IMR-90 (cell line): ENCODE data around the gene PRICKLE2. TPM values are rescaled to one million over a fixed set of nuclear protein-coding genes. Genes with fewer than 3 reads are reported as not detected.

Experiments
- ATAC-seq: fragments of 200-7000 bp; cut with Tn5 transposase; 2 replicates; pipeline ENCODE4 v1.9.1; 2020; ENCODE audit warnings: low read depth, mild to moderate bottlenecking, moderate library complexity
- BruUV-seq: library from RNA; stranded (reverse); fragments of 400-500 nt; replicated peaks from 2 replicates; lab custom pipeline; 2021; lab: Mats Ljungman, UMichigan
- CTCF ChIA-PET: fragments of 300-600 bp; formaldehyde crosslinking; extraction: SDS; loops from one replicate; lab custom pipeline; 2021; ENCODE audit warnings: antibody characterized with exemption; lab: Yijun Ruan, JAX
- POLR2A ChIA-PET: fragments of 300-600 bp; sonication (Branson Sonifier 250); formaldehyde crosslinking; loops from one replicate; lab custom pipeline; 2022; ENCODE audit warnings: antibody characterized with exemption; ENCODE audit not compliant: unreplicated experiment; lab: Charles Lee
- DNase-seq: peaks from one replicate; pipeline ENCODE4 v3.0.0; 2013
- H2AFZ ChIP-seq: replicated peaks from 2 replicates; pipeline ENCODE3; 2013; ENCODE audit warnings: low read length, mild to moderate bottlenecking; ENCODE audit not compliant: poor library complexity
- H2AK5ac ChIP-seq: 2 replicates; pipeline ENCODE4 v1.6.1; 2013; ENCODE audit warnings: low read depth, low read length, inconsistent platforms
- H2AK9ac ChIP-seq: replicated peaks from 2 replicates; pipeline ENCODE3; 2013; ENCODE audit warnings: mild to moderate bottlenecking, low read depth, low read length, moderate library complexity; ENCODE audit not compliant: poor library complexity
- H2BK120ac ChIP-seq: 2 replicates; pipeline ENCODE4 v1.6.1; 2013; ENCODE audit warnings: low read depth, low read length, inconsistent platforms
- H2BK15ac ChIP-seq: 3 replicates; pipeline ENCODE4 v1.6.1; 2013; ENCODE audit warnings: low read depth, low read length, inconsistent platforms
- H2BK20ac ChIP-seq: 2 replicates; pipeline ENCODE4 v1.6.1; 2013; ENCODE audit warnings: low read depth, mild to moderate bottlenecking, inconsistent platforms, low read length, moderate library complexity
- H2BK5ac ChIP-seq: 2 replicates; pipeline ENCODE4 v1.6.1; 2013; ENCODE audit warnings: mild to moderate bottlenecking, low read depth, low read length, inconsistent platforms; ENCODE audit not compliant: poor library complexity, severe bottlenecking
- H3K14ac ChIP-seq: replicated peaks from 2 replicates; pipeline ENCODE4 v1.6.1; 2013; ENCODE audit warnings: low read depth, low read length, inconsistent platforms
- H3K18ac ChIP-seq: 2 replicates; pipeline ENCODE4 v1.6.1; 2013; ENCODE audit warnings: low read depth, low read length, control low read depth
- H3K23ac ChIP-seq: 2 replicates; pipeline ENCODE4 v1.6.1; 2013; ENCODE audit warnings: low read depth, low read length, inconsistent platforms
- H3K27ac ChIP-seq: 2 replicates; pipeline ENCODE4 v1.5.1; 2013; ENCODE audit warnings: mild to moderate bottlenecking, control low read depth, low read length; ENCODE audit not compliant: insufficient read depth
- H3K27me3 ChIP-seq: 2 replicates; pipeline ENCODE4 v1.6.1; 2013; ENCODE audit warnings: low read length; ENCODE audit not compliant: control insufficient read depth, insufficient read depth
- H3K36me3 ChIP-seq: 2 replicates; pipeline ENCODE4 v1.6.1; 2013; ENCODE audit warnings: low read length, mixed read lengths; ENCODE audit not compliant: control insufficient read depth, insufficient read depth
- H3K4ac ChIP-seq: 2 replicates; pipeline ENCODE4 v1.6.1; 2013; ENCODE audit warnings: low read depth, low read length, inconsistent platforms
- H3K4me1 ChIP-seq: 2 replicates; pipeline ENCODE4 v1.6.1; 2013; ENCODE audit warnings: low read length, mixed read lengths; ENCODE audit not compliant: control insufficient read depth, insufficient read depth
- H3K4me2 ChIP-seq: 2 replicates; pipeline ENCODE4 v1.6.1; 2013; ENCODE audit warnings: low read depth, mild to moderate bottlenecking, control low read depth, low read length, moderate library complexity
- H3K4me3 ChIP-seq: 2 replicates; pipeline ENCODE4 v1.5.1; 2013; ENCODE audit warnings: low read depth, mild to moderate bottlenecking, control low read depth, low read length, moderate library complexity; ENCODE audit not compliant: insufficient read depth
- H3K56ac ChIP-seq: 2 replicates; pipeline ENCODE4 v1.6.1; 2013; ENCODE audit warnings: low read length, inconsistent platforms; ENCODE audit not compliant: insufficient read depth; ENCODE audit errors: extremely low read depth
- H3K79me1 ChIP-seq, 2 experiments: 2 replicates each; pipeline ENCODE4 v1.6.1; 2013; ENCODE audit warnings: low read length in 2 of 2, inconsistent platforms in 1 of 2, low read depth in 1 of 2
- H3K9ac ChIP-seq: 2 replicates; pipeline ENCODE4 v1.6.1; 2013; ENCODE audit warnings: low read depth, low read length, control low read depth
- H3K9me1 ChIP-seq: 2 replicates; pipeline ENCODE4 v1.6.1; 2013; ENCODE audit warnings: low read length, inconsistent platforms; ENCODE audit not compliant: insufficient read depth
- H3K9me3 ChIP-seq: 2 replicates; pipeline ENCODE4 v1.6.1; 2013; ENCODE audit warnings: low read length; ENCODE audit not compliant: control insufficient read depth, insufficient read depth
- H4K20me1 ChIP-seq: 2 replicates; pipeline ENCODE4 v1.6.1; 2013; ENCODE audit warnings: low read length, inconsistent platforms; ENCODE audit not compliant: insufficient read depth
- H4K5ac ChIP-seq: 2 replicates; pipeline ENCODE4 v1.6.1; 2013; ENCODE audit warnings: mild to moderate bottlenecking, low read depth, low read length, control low read depth
- H4K8ac ChIP-seq, 2 experiments: 2 replicates each; pipeline ENCODE4 v1.6.1; 2013; ENCODE audit warnings: low read depth in 2 of 2, low read length in 2 of 2, control low read depth in 1 of 2, inconsistent platforms in 1 of 2
- H4K91ac ChIP-seq: 2 replicates; pipeline ENCODE4 v1.6.1; 2013; ENCODE audit warnings: low read depth, low read length, inconsistent platforms; ENCODE audit not compliant: insufficient read depth
- BHLHE40 ChIP-seq: fragments of 150-350 bp; IDR thresholded peaks from 2 replicates; pipeline ENCODE4 v1.6.1; 2016; ENCODE audit warnings: mild to moderate bottlenecking, low read depth, low read length
- CHD1 ChIP-seq: IDR thresholded peaks from 2 replicates; pipeline ENCODE4 v1.6.1; 2012; ENCODE audit warnings: low read depth, low read length, improper control_type of control experiment
- FOS ChIP-seq: fragments of 150-350 bp; IDR thresholded peaks from 2 replicates; pipeline ENCODE4 v1.6.1; 2016; ENCODE audit warnings: low read depth, low read length
- MAFK ChIP-seq: IDR thresholded peaks from 2 replicates; pipeline ENCODE4 v1.6.1; 2012; ENCODE audit warnings: low read depth, low read length, improper control_type of control experiment
- MXI1 ChIP-seq: IDR thresholded peaks from 2 replicates; pipeline ENCODE4 v1.6.1; 2012; ENCODE audit warnings: low read depth, mild to moderate bottlenecking, low read length, moderate library complexity, borderline replicate concordance
- NFE2L2 ChIP-seq: fragments of 150-350 bp; IDR thresholded peaks from 2 replicates; pipeline ENCODE4 v1.6.1; 2016; ENCODE audit warnings: low read depth, mild to moderate bottlenecking, low read length
- POLR2A ChIP-seq: IDR thresholded peaks from 2 replicates; pipeline ENCODE4 v1.6.1; 2012; ENCODE audit warnings: mild to moderate bottlenecking, low read depth, low read length
- RAD21 ChIP-seq: IDR thresholded peaks from 2 replicates; pipeline ENCODE4 v1.6.1; 2012; ENCODE audit warnings: low read length, improper control_type of control experiment
- RFX5 ChIP-seq: IDR thresholded peaks from 2 replicates; pipeline ENCODE4 v1.8.0; 2012; ENCODE audit warnings: low read depth, mild to moderate bottlenecking, low read length, moderate library complexity
- SMC3 ChIP-seq: fragments of 150-350 bp; IDR thresholded peaks from 2 replicates; pipeline ENCODE4 v1.6.1; 2016; ENCODE audit warnings: low read depth, mild to moderate bottlenecking, antibody characterized with exemption, low read length, moderate library complexity
- WGBS, 2 experiments: methylation state at CpG; one replicate each; pipeline versions ENCODE4 v1.1.5 to v1.1.7; 2013; ENCODE audit warnings: missing lambda C conversion rate in 2 of 2; ENCODE audit not compliant: insufficient read length in 1 of 2; ENCODE audit errors: extremely low coverage in 2 of 2; 5-methylcytosine and 5-hydroxymethylcytosine counted together
- dilution Hi-C: fragments of 300-500 bp; cut with HindIII; formaldehyde crosslinking; loops from one replicate; pipeline ENCODE4 v1.14.3; 2018; ENCODE audit warnings: low sequenced_read_pairs; ENCODE audit not compliant: unreplicated experiment
- in situ Hi-C: fragments of 300-500 bp; cut with MboI; formaldehyde crosslinking; loops from 3 replicates; pipeline ENCODE4 v1.14.3; 2019; ENCODE audit warnings: low sequenced_read_pairs, inconsistent platforms, mixed read lengths
- intact Hi-C: fragments of 100-400 bp; cut with micrococcal nuclease; formaldehyde crosslinking; loops from 2 replicates; pipeline ENCODE4 v1.10.0; 2022
- polyA plus RNA-seq, 3 experiments: library from polyadenylated mRNA; depleted of rRNA; stranded (reverse); fragments of >200 nt; gene quantifications; 2 replicates each; pipeline ENCODE4 v1.2.3, GENCODE V29; 2012; ENCODE audit warnings: low replicate concordance in 1 of 3
- total RNA-seq: library from RNA; depleted of rRNA; stranded (reverse); fragments of >200 nt; gene quantifications from 2 replicates; pipeline ENCODE4 v1.2.3, GENCODE V29; 2012
- TF ChIP-seq, protein P1 (sequence below): conservative IDR thresholded peaks from 2 replicates; pipeline ENCODE4 v1.5.1; 2012; ENCODE audit warnings: mild to moderate bottlenecking, low read depth, low read length, improper control_type of control experiment

Gene PRICKLE2
- total and polyA plus RNA-seq, 2 of the 4 experiments (the other 2 are of a cell fraction), result 4.1 to 14.2 TPM

DNA sequence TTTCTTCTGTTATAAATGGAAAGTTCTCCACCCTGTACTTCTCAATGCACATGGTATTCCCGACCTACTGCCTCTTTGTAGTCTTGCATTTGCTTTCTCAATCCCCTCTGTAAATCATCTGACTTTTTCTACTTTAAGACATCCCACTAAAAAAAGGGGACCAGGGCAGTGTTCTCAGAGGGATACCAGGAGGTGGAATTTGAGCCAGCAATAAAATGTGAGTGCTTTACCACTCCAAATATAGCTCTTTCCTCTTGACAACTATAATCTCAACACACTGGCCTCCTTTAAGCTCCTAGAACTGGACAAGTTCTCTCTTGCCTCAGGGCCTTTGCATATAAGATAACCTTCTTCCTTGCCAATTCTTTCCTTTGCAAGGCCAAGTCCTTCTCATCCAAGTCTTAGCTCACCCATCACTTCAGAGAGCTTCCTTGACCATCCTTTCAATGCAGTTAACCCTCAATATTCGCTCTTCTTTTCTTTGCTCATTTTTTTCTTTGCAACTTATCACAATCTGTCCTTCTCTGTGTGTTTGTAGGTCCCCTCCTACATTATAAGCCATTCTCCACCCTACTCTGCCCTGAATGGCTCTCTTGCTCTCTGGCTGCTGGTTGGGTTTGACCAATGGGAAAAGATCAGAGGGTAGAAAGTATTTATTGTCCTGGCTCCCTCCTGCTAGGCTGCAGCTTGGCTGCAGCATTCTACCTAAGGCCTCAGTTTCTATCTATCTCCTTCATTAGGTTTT is 93.4 kb downstream of the PRICKLE2 start:
- H3K23ac ChIP-seq, result no peak overlapping the region

More for the DNA sequence above, 93.4 kb downstream of the PRICKLE2 start:
- Histone ChIP-seq H3K27ac (no peak overlapping the region), H3K4me2 (no peak overlapping the region), H2AK9ac (no peak overlapping the region), H3K14ac (no peak overlapping the region; the same call in 1 of the 2 replicates), H2AK5ac (no peak overlapping the region), H3K18ac (no peak overlapping the region), H2BK5ac (no peak overlapping the region), H2BK20ac (no peak overlapping the region), H3K27me3 (no peaks in the 10 kb centered on the region), H3K4me3 (no peak overlapping the region), H3K9me1 (peaks cover 8% of the 10 kb centered on the region; the same call in 1 of the 2 replicates), H4K5ac (no peak overlapping the region), H3K56ac (no peak overlapping the region), H3K4me1 (no peaks in the 10 kb centered on the region), H2BK120ac (no peak overlapping the region), H2AFZ (no peak overlapping the region), H3K4ac (no peak overlapping the region), H3K79me1 (peaks cover 35 to 47% of the 10 kb centered on the region in 2 experiments), H4K91ac (no peak overlapping the region), H4K20me1 (peaks cover 10% of the 10 kb centered on the region), H4K8ac (no peak overlapping the region), H2BK15ac (no peak overlapping the region), H3K9me3 (no peaks in the 10 kb centered on the region), H3K36me3 (peaks cover 20% of the 10 kb centered on the region), H3K9ac (no peak overlapping the region)
- POLR2A ChIA-PET, result no interaction called here
- intact Hi-C loops (no loop called here), dilution Hi-C loops (no loop called here), in situ Hi-C loops (no loop called here)
- WGBS, 2 experiments, result no CpG with 5 or more reads among the region's 2 CpGs
- no TSS peak for BruUV-seq
- CTCF ChIA-PET, result no interaction called here
- TF ChIP-seq RFX5, result no peak
- no peak for TF ChIP-seq FOS
- no peak for TF ChIP-seq MAFK
- TF ChIP-seq POLR2A, result no peak
- TF ChIP-seq CHD1, result no peak
- no peak for TF ChIP-seq SMC3
- TF ChIP-seq MXI1, result no peak
- TF ChIP-seq NFE2L2, result no peak
- no peak for TF ChIP-seq BHLHE40
- TF ChIP-seq, protein P1, sequence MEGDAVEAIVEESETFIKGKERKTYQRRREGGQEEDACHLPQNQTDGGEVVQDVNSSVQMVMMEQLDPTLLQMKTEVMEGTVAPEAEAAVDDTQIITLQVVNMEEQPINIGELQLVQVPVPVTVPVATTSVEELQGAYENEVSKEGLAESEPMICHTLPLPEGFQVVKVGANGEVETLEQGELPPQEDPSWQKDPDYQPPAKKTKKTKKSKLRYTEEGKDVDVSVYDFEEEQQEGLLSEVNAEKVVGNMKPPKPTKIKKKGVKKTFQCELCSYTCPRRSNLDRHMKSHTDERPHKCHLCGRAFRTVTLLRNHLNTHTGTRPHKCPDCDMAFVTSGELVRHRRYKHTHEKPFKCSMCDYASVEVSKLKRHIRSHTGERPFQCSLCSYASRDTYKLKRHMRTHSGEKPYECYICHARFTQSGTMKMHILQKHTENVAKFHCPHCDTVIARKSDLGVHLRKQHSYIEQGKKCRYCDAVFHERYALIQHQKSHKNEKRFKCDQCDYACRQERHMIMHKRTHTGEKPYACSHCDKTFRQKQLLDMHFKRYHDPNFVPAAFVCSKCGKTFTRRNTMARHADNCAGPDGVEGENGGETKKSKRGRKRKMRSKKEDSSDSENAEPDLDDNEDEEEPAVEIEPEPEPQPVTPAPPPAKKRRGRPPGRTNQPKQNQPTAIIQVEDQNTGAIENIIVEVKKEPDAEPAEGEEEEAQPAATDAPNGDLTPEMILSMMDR, result no peak
- no peak for TF ChIP-seq RAD21
- no peak for DNase-seq
- no peak for ATAC-seq
